HepG2 (cell line): ENCODE measurements around the gene BTN1A1. TPM values are rescaled to one million over a fixed set of nuclear protein-coding genes. Genes with fewer than 3 reads are reported as not detected.

ENCODE experiments used
- ATAC-seq: fragments of 200-7000 bp; cut with Tn5 transposase; 3 replicates; pipeline ENCODE4 v1.9.1; 2020; ENCODE audit warnings: mild to moderate bottlenecking, moderate library complexity
- BruUV-seq: library from RNA; stranded (reverse); fragments of 400-500 nt; replicated peaks from 2 replicates; lab custom pipeline; 2021; lab: Mats Ljungman, UMichigan
- CTCF ChIA-PET: fragments of 300-600 bp; formaldehyde crosslinking; extraction: SDS; loops from one replicate; lab custom pipeline; 2021; ENCODE audit warnings: low total read pairs, inconsistent platforms, low intra/inter-chr PET ratio; lab: Yijun Ruan, JAX
- POLR2A ChIA-PET: fragments of 350-600 bp; sonication (Branson Sonifier 250); formaldehyde crosslinking; loops from one replicate; lab custom pipeline; 2020; ENCODE audit warnings: antibody characterized with exemption, inconsistent platforms; lab: Yijun Ruan, JAX
- DNase-seq: peaks from one replicate; pipeline ENCODE4 v3.0.0-alpha.2; 2015; ENCODE audit warnings: low spot score
- FAIRE-seq: peaks from 3 replicates; lab custom pipeline; 2011; peaks lifted over from hg19 to GRCh38; lab: Jason Lieb, UNC
- H2AFZ ChIP-seq: one replicate; pipeline ENCODE4 v1.6.1; 2011; ENCODE audit warnings: low read length, inconsistent platforms
- H3K27ac ChIP-seq: fragments of 300-600 bp; 3 replicates; pipeline ENCODE4 v1.8.0; 2011; ENCODE audit warnings: mixed run types, mild to moderate bottlenecking, mixed read lengths, low read length, inconsistent platforms; ENCODE audit not compliant: insufficient read depth; ENCODE audit errors: extremely low read length
- H3K27me3 ChIP-seq, 2 experiments: fragments of 200-600 bp in 1 of 2; 2 replicates in 1 of 2; 3 replicates in 1 of 2; pipeline versions ENCODE4 v1.6.0 to v1.8.0; 2011; ENCODE audit warnings: low read length in 2 of 2, mild to moderate bottlenecking in 2 of 2, moderate library complexity in 2 of 2, inconsistent platforms in 1 of 2; ENCODE audit not compliant: insufficient read depth in 2 of 2, control insufficient read depth in 1 of 2
- H3K36me3 ChIP-seq, 2 experiments: fragments of 200-600 bp in 1 of 2; replicated peaks in 1 of 2; 2 replicates in 1 of 2; 3 replicates in 1 of 2; pipeline versions ENCODE4 v1.5.1 to v1.8.0; 2011; ENCODE audit warnings: low read length in 2 of 2, inconsistent platforms in 1 of 2; ENCODE audit not compliant: insufficient read depth in 2 of 2, control insufficient read depth in 1 of 2
- H3K4me1 ChIP-seq: 2 replicates; pipeline ENCODE4 v1.5.1; 2012; ENCODE audit warnings: low read length, inconsistent platforms; ENCODE audit not compliant: insufficient read depth
- H3K4me2 ChIP-seq: 2 replicates; pipeline ENCODE4 v1.6.0; 2011; ENCODE audit warnings: low read depth, low read length, inconsistent platforms
- H3K4me3 ChIP-seq, 3 experiments: fragments of 200-600 bp in 1 of 3; sonication (generic), shearing (Covaris generic) in 1 of 3; replicated peaks in 1 of 3; 2 replicates each; pipeline ENCODE4 v1.5.1; 2011 to 2016; ENCODE audit warnings: low read length in 3 of 3, inconsistent platforms in 2 of 3, low read depth in 2 of 3, mild to moderate bottlenecking in 2 of 3, control low read depth in 1 of 3, mixed read lengths in 1 of 3; ENCODE audit not compliant: insufficient read depth in 1 of 3
- H3K79me2 ChIP-seq: one replicate; pipeline ENCODE4 v1.6.1; 2011; ENCODE audit warnings: low read length, inconsistent platforms; ENCODE audit not compliant: insufficient read depth
- H3K9ac ChIP-seq: 2 replicates; pipeline ENCODE4 v1.6.0; 2011; ENCODE audit warnings: mild to moderate bottlenecking, low read depth, low read length, inconsistent platforms; ENCODE audit not compliant: insufficient read depth
- H3K9me3 ChIP-seq: 2 replicates; pipeline ENCODE4 v1.5.1; 2012; ENCODE audit warnings: mild to moderate bottlenecking, low read length
- H4K20me1 ChIP-seq: 2 replicates; pipeline ENCODE4 v1.6.0; 2011; ENCODE audit warnings: inconsistent platforms, mild to moderate bottlenecking, low read length, moderate library complexity; ENCODE audit not compliant: insufficient read depth
- ATRX ChIP-seq: sonication (generic); formaldehyde crosslinking; IDR thresholded peaks from 2 replicates; pipeline ENCODE4 v1.4.0; 2020; ENCODE audit warnings: missing genetic modification reagents, borderline replicate concordance
- ELF4 ChIP-seq: sonication (generic); formaldehyde crosslinking; IDR thresholded peaks from 2 replicates; pipeline ENCODE4 v1.5.0; 2020; ENCODE audit warnings: missing genetic modification reagents, mild to moderate bottlenecking, moderate library complexity, borderline replicate concordance
- FOXA3 ChIP-seq: IDR thresholded peaks from 2 replicates; pipeline ENCODE4 v1.6.1; 2016; ENCODE audit warnings: missing genetic modification reagents, missing compliant biosample characterization
- FOXP1 ChIP-seq, 2 experiments: fragments of 450-650 bp in 1 of 2; IDR thresholded peaks; 2 replicates each; pipeline ENCODE4 v1.6.1; 2017 to 2018; ENCODE audit warnings: antibody characterized with exemption in 1 of 2
- GFI1 ChIP-seq: sonication (generic); formaldehyde crosslinking; IDR thresholded peaks from 2 replicates; pipeline ENCODE4 v1.5.0; 2020; ENCODE audit warnings: missing genetic modification reagents, mild to moderate bottlenecking, borderline replicate concordance
- HDAC2 ChIP-seq: sonication (generic); formaldehyde crosslinking; IDR thresholded peaks from 2 replicates; pipeline ENCODE4 v1.4.0; 2020; ENCODE audit warnings: missing genetic modification reagents
- KDM1A ChIP-seq: IDR thresholded peaks from 2 replicates; pipeline ENCODE4 v1.6.1; 2016; ENCODE audit warnings: missing compliant biosample characterization
- KLF12 ChIP-seq: sonication (generic); formaldehyde crosslinking; IDR thresholded peaks from 2 replicates; pipeline ENCODE4 v1.4.0; 2020; ENCODE audit warnings: missing genetic modification reagents, borderline replicate concordance
- MAZ ChIP-seq, 2 experiments: sonication (generic) in 1 of 2; formaldehyde crosslinking in 1 of 2; IDR thresholded peaks; 2 replicates each; pipeline versions ENCODE4 v1.5.0 to v1.6.1; 2012 to 2020; ENCODE audit warnings: low read depth in 2 of 2, mild to moderate bottlenecking in 2 of 2, borderline replicate concordance in 1 of 2, improper control_type of control experiment in 1 of 2, low read length in 1 of 2, missing genetic modification reagents in 1 of 2, moderate library complexity in 1 of 2
- MBD4 ChIP-seq: IDR thresholded peaks from 2 replicates; pipeline ENCODE4 v1.6.1; 2012; ENCODE audit warnings: low read length, inconsistent platforms, borderline replicate concordance
- NFYB ChIP-seq: sonication (generic); formaldehyde crosslinking; IDR thresholded peaks from 2 replicates; pipeline ENCODE4 v1.4.0; 2020; ENCODE audit warnings: missing genetic modification reagents
- PHF20 ChIP-seq: sonication (generic); formaldehyde crosslinking; IDR thresholded peaks from 2 replicates; pipeline ENCODE4 v1.5.0; 2020; ENCODE audit warnings: mild to moderate bottlenecking, missing genetic modification reagents
- REXO4 ChIP-seq: sonication (generic); formaldehyde crosslinking; IDR thresholded peaks from 2 replicates; pipeline ENCODE4 v1.8.0; 2022; ENCODE audit warnings: missing genetic modification reagents, mild to moderate bottlenecking, borderline replicate concordance
- SALL1 ChIP-seq: sonication (generic); formaldehyde crosslinking; IDR thresholded peaks from 2 replicates; pipeline ENCODE4 v1.8.0; 2022; ENCODE audit warnings: mild to moderate bottlenecking, missing genetic modification reagents
- SRF ChIP-seq: IDR thresholded peaks from 2 replicates; pipeline ENCODE4 v1.6.1; 2011; ENCODE audit warnings: mild to moderate bottlenecking, low read depth, low read length, moderate library complexity
- ZBTB38 ChIP-seq: sonication (generic); formaldehyde crosslinking; IDR thresholded peaks from 2 replicates; pipeline ENCODE4 v1.5.1; 2020; ENCODE audit warnings: mild to moderate bottlenecking, missing genetic modification reagents
- ZMYM2 ChIP-seq: sonication (generic); formaldehyde crosslinking; IDR thresholded peaks from 2 replicates; pipeline ENCODE4 v1.8.0; 2022; ENCODE audit warnings: mild to moderate bottlenecking, missing genetic modification reagents
- ZMYM3 ChIP-seq: sonication (generic); formaldehyde crosslinking; IDR thresholded peaks from 2 replicates; pipeline ENCODE4 v1.5.1; 2020; ENCODE audit warnings: mild to moderate bottlenecking, missing genetic modification reagents
- ZNF121 ChIP-seq: sonication (generic); formaldehyde crosslinking; IDR thresholded peaks from 2 replicates; pipeline ENCODE4 v1.5.0; 2020; ENCODE audit warnings: mild to moderate bottlenecking, missing genetic modification reagents
- ZNF674 ChIP-seq: sonication (generic); formaldehyde crosslinking; IDR thresholded peaks from 2 replicates; pipeline ENCODE4 v1.5.0; 2020; ENCODE audit warnings: low read depth, mild to moderate bottlenecking, missing genetic modification reagents
- ZSCAN25 ChIP-seq: sonication (generic); formaldehyde crosslinking; IDR thresholded peaks from 2 replicates; pipeline ENCODE4 v1.8.0; 2022; ENCODE audit warnings: mild to moderate bottlenecking, missing genetic modification reagents
- WGBS: methylation state at CpG from one replicate; pipeline ENCODE4 v1.1.6; 2017; ENCODE audit warnings: low lambda C conversion rate; 5-methylcytosine and 5-hydroxymethylcytosine counted together
- in situ Hi-C: cut with HindIII; loops from 2 replicates; pipeline ENCODE4 v1.10.0; 2017; ENCODE audit warnings: low pct_unique_long_range_greater_than_20kb; ENCODE audit not compliant: extremely low pct_ligation_motif_present
- intact Hi-C: fragments of 100-400 bp; cut with micrococcal nuclease; formaldehyde crosslinking; loops from one replicate; pipeline ENCODE4 v1.10.0; 2022; ENCODE audit not compliant: unreplicated experiment
- polyA plus RNA-seq, 8 experiments: library from polyadenylated mRNA; depleted of rRNA in 3 of 8; stranded (reverse) in 7 of 8; unstranded in 1 of 8; fragments of >200 nt; fragmentation: Illumina TruSeq in 4 of 8; extraction: Trizol in 4 of 8; gene quantifications; 2 replicates each; pipeline versions ENCODE4 v1.2.1 to v1.2.3, GENCODE V29; 2011 to 2016; ENCODE audit warnings: low read depth in 4 of 8, missing spikeins in 1 of 8, mixed read lengths in 1 of 8; ENCODE audit not compliant: insufficient read depth in 1 of 8
- total RNA-seq, 5 experiments: library from RNA; depleted of rRNA; stranded (reverse); fragments of >200 nt; fragmentation: Illumina TruSeq; extraction: Trizol; gene quantifications; 2 replicates each; pipeline ENCODE4 v1.2.3, GENCODE V29; 2016; ENCODE audit warnings: low read depth in 1 of 5

Gene BTN1A1
- total and polyA plus RNA-seq, 2 of the 13 experiments (the other 11 are each of a cell fraction or from before 2014, with no cell fraction given) = 0.04 TPM; not detected in 1

- peaks cover 36% of the 10 kb centered on the region for H3K4me1 ChIP-seq
- no peaks in the 10 kb centered on the region for H4K20me1 ChIP-seq
- peaks cover 18% of the 10 kb centered on the region for H3K79me2 ChIP-seq
- POLR2A ChIA-PET = interaction anchor here (1.0 to 4.0 kb wide), 6 partner anchors 13 to 188 kb away, joined by 3 to 68 read pairs (median 18); no protein-coding TSS in a partner anchor
- WGBS = 53% methylated on average over 16 of the region's 16 CpGs
- peak overlapping the region; percentile 83 to 89 (median 83) for H3K4me3 ChIP-seq
- H3K9me3 ChIP-seq = no peaks in the 10 kb centered on the region
- peak overlapping the region; percentile 79 for H3K9ac ChIP-seq
- TF ChIP-seq FOXP1 (IDR thresholded peaks at IDR 0.05) = no peak
- TF ChIP-seq FOXP1 (CRISPR knock-in tag; IDR thresholded peaks at IDR 0.05) = peak; percentile 46; the same call in 1 of the 2 replicates
- TF ChIP-seq ZNF674 (CRISPR knock-in tag) = 0 out of 2 replicates have a peak, but pooled peaks have one; percentile 10
- TF ChIP-seq ZMYM2 (CRISPR knock-in tag) = 0 out of 2 replicates have a peak, but pooled peaks have one; percentile 5
- no peak for TF ChIP-seq MBD4
- 0 out of 2 replicates have a peak, but pooled peaks have one; percentile 35 for TF ChIP-seq GFI1 (CRISPR knock-in tag)
- TF ChIP-seq ZSCAN25 (CRISPR knock-in tag) = 0 out of 2 replicates have a peak, but pooled peaks have one; percentile 39
- no peak for TF ChIP-seq ATRX (CRISPR knock-in tag)
- TF ChIP-seq REXO4 (CRISPR knock-in tag) = no peak
- no peak for TF ChIP-seq FOXA3 (CRISPR knock-in tag)
- no peak for TF ChIP-seq HDAC2 (CRISPR knock-in tag)
- TF ChIP-seq SRF = no peak
- TF ChIP-seq PHF20 = no peak
- TF ChIP-seq NFYB (CRISPR knock-in tag) = no peak
- peak; percentile 70 for TF ChIP-seq ZMYM3 (CRISPR knock-in tag)
- TF ChIP-seq ZBTB38 (CRISPR knock-in tag) = peak; percentile 50; the same call in 1 of the 2 replicates
- 0 out of 2 replicates have a peak, but pooled peaks have one; percentile 35 for TF ChIP-seq ELF4 (CRISPR knock-in tag)
- TF ChIP-seq KLF12 (CRISPR knock-in tag) = no peak
- 0 out of 2 replicates have a peak, but pooled peaks have one; percentile 43 for TF ChIP-seq KDM1A (CRISPR knock-in tag)
- TF ChIP-seq ZNF121 (CRISPR knock-in tag) = peak; percentile 95
- TF ChIP-seq SALL1 = 0 out of 2 replicates have a peak, but pooled peaks have one; percentile 20
- TF ChIP-seq MAZ (IDR thresholded peaks at IDR 0.05; ENCODE audit: borderline replicate concordance, low read depth, low read length) = no peak
- TF ChIP-seq MAZ (CRISPR knock-in tag; IDR thresholded peaks at IDR 0.05; ENCODE audit: low read depth) = 0 out of 2 replicates have a peak, but pooled peaks have one; percentile 16
- TF ChIP-seq, all 625 proteins: peak for 12
- FAIRE-seq (no peak), DNase-seq (no peak), ATAC-seq (no peak)
- H3K27ac ChIP-seq = peak overlapping the region; percentile 74
- CTCF ChIA-PET = no interaction called here
- in situ Hi-C loops = no loop called here
- intact Hi-C loops = loop anchor here (10.0 kb wide), 1 partner anchor 514 kb away; a partner anchor contains a TSS
- H3K4me2 ChIP-seq = peak overlapping the region; percentile 75
- H3K36me3 ChIP-seq = peaks cover 0 to 8% of the 10 kb centered on the region in 2 experiments; a peak in 2 of 5 replicates
- no peak overlapping the region for H2AFZ ChIP-seq
- no TSS peak for BruUV-seq
- no peaks in the 10 kb centered on the region for H3K27me3 ChIP-seq
These were observed 39.0 kb downstream of the BTN1A1 start for GRCh38 chr6:26539071-26539615.
